Measurements from ENCODE around the gene CSDE1.
"Not testable (repeated sequence)": the region's sequence is repeated elsewhere in the genome, so short reads cannot be mapped to it uniquely, and the experiment has no call there.

Gene CSDE1

DNA sequence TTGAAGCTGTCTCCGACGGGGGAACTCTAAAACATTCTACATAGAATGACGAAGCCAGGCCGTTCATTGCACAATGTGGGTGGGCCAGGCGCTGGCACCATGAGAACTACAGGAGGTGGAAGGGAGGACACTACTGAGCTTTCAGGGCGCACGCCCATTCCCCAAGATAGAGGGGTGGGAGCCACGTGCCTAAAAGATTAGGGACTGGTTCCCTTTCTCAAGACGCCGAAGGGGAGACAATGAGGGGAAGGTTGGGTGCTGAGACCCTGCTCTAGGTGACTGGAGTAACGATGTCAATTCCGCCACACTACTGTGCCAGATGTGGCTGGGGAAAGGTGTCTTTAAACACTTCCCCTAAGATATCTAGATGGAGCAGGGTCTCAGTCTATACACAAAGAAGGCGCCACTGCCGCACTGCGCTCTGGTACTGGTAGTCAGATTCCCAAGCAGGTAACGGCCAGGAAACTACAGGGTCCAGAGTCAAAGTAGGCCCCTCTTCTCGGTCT lies 782 bp downstream of the CSDE1 start:
- peak; percentile 82 for DNase-seq (ENCODE audit: low read depth)
- peak overlapping the region; percentile 97 for H3K4me3 ChIP-seq (ENCODE audit: low read depth, low read length)
- no peak for TF ChIP-seq MYC (IDR thresholded peaks at IDR 0.05; ENCODE audit: low read depth, low read length)
- TF ChIP-seq, protein P1, sequence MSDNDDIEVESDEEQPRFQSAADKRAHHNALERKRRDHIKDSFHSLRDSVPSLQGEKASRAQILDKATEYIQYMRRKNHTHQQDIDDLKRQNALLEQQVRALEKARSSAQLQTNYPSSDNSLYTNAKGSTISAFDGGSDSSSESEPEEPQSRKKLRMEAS (IDR thresholded peaks at IDR 0.05; ENCODE audit: low read depth, low read length): peak; percentile 84

DNA sequence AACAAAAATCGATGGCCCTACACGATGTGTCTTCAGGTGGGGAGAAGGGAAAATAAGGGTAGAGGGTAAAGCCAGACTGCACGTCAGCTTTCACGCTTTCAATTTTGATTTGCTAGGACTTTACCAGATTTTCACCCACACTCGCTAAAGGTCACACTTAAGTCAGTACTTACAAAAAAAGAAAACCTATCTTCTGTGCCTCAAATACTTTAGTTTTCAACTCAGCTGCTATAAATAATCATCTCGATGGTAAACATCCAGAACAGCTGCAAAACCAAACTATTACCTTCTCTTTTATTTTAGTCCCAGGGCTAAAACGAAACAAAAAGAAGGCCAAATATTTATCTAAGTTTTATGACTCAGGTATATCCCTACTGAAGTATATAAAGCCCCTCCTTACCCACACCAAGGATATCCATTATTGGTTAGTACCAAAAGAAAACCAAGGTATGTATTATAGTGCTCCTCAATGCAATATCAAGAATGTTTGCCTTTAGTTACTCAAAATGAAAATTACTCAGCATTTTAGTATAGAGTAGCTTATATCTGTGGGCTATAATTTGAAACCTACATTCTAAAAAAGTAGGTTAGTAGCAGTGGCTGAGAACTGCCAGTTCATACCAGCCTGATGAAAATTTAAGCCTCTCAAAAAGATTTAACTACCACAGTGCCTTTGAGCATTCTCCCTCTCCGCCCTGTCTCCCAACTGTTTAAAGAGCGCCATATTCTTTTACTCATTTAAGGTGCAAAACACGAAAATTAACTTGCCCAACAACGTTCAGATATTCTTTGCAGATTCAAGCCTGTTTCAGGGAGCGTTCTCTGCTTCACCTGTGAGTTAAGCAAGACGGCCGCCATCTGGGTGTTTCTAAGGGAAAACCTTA lies 1.5 kb downstream of the CSDE1 start:
- peak overlapping the region; percentile 97 for H3K4me3 ChIP-seq (ENCODE audit: low read depth, low read length)
- DNase-seq (ENCODE audit: low read depth): peak; percentile 6
- TF ChIP-seq POLR2A (IDR thresholded peaks at IDR 0.05; ENCODE audit: extremely low read depth, insufficient read length) (no peak), MYC (IDR thresholded peaks at IDR 0.05; ENCODE audit: low read depth, low read length) (no peak)
- TF ChIP-seq, protein P2, sequence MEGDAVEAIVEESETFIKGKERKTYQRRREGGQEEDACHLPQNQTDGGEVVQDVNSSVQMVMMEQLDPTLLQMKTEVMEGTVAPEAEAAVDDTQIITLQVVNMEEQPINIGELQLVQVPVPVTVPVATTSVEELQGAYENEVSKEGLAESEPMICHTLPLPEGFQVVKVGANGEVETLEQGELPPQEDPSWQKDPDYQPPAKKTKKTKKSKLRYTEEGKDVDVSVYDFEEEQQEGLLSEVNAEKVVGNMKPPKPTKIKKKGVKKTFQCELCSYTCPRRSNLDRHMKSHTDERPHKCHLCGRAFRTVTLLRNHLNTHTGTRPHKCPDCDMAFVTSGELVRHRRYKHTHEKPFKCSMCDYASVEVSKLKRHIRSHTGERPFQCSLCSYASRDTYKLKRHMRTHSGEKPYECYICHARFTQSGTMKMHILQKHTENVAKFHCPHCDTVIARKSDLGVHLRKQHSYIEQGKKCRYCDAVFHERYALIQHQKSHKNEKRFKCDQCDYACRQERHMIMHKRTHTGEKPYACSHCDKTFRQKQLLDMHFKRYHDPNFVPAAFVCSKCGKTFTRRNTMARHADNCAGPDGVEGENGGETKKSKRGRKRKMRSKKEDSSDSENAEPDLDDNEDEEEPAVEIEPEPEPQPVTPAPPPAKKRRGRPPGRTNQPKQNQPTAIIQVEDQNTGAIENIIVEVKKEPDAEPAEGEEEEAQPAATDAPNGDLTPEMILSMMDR (IDR thresholded peaks at IDR 0.05; ENCODE audit: low read depth, low read length): no peak
- TF ChIP-seq, protein P1 (IDR thresholded peaks at IDR 0.05; ENCODE audit: low read depth, low read length): no peak

DNA sequence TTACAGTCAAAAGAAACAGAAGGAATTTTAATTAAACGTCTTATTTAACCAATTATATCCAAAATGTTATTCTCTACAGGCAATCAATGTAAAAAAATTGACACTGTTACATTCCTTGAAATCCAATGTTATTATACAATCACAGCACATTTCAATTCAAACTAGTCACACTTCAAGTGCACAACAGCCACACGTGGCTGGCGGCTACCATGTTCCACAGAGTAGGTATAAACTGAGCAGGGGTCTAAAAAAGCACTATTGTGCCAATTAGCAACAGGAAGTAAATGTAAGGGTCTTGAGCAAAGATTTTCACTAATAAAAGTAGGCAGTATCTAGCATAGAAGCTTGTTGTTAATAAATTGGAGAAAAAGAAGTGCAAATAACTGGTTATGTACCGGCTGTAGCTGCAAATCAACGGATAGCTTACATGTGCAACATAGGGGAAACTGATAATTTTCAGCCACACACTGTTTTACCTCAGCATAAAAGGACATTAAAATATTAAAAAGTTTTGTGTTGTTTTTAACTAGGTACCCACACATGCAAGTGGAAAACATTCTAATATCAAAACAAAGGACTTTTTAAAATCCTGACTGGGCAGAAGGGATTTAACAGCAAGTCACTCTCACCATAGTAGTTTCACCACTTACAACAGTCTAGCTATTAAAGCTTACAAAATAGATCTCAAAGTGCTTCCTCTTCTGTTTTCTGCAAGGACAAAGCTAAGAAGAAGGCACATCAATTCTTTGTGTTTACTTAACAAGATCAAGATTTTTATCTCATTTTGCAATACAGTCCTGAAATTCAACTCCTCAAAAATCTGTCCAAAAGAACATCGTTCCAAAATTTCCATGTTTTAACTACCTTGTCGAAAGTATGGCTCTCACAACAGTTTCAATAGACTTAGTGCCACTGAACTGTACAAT lies 2.5 kb downstream of the CSDE1 start:
- TF ChIP-seq, protein P1 (IDR thresholded peaks at IDR 0.05; ENCODE audit: low read depth, low read length): no peak
- TF ChIP-seq, protein P2 (IDR thresholded peaks at IDR 0.05; ENCODE audit: low read depth, low read length): no peak
- TF ChIP-seq MYC (IDR thresholded peaks at IDR 0.05; ENCODE audit: low read depth, low read length): no peak
- TF ChIP-seq POLR2A (IDR thresholded peaks at IDR 0.05; ENCODE audit: extremely low read depth, insufficient read length): no peak
- peak overlapping the region; percentile 97 for H3K4me3 ChIP-seq (ENCODE audit: low read depth, low read length)
- DNase-seq (ENCODE audit: low read depth): peak; percentile 57

DNA sequence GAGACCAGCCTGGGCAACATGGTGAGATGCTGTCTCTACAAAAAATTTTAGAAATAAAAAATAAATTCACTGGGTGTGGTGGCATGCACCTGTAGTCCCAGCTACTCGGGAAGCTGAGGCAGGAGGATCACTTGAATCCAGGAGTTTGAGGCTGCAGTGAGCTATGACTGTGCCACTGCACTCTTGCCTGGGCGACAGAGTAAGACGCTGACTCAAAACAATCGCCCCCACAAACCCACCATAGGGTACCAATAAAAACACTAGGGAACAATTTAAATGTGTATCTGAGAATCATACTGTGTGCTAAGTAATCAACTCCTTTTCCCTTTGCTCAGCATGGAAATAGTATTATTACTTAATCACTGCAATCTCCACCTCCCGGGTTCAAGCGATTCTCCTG lies 4.1 kb downstream of the CSDE1 start:
- H3K4me3 ChIP-seq (ENCODE audit: low read depth, low read length): peak overlapping the region; percentile 3
- not testable (repeated sequence) for DNase-seq (ENCODE audit: low read depth)

DNA sequence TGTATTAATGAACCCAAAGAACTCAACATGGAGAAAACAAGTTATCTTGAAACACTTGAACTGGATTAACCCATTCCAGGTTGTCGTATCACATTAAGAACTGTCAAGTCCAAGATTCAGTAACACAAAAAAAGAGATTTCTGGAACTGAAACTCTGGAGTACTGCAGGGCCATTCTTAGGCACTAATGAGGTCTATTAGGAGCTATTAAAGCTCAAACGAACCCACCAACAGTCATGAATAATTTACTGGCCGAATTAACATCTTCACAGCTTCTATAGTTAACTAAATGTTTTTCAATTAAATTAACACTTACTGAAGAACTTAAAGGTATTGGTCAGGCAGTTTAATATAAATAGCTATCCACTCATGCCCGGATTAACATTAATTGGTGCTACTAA lies 4.6 kb downstream of the CSDE1 start:
- DNase-seq (ENCODE audit: low read depth): no peak
- no peak overlapping the region for H3K4me3 ChIP-seq (ENCODE audit: low read depth, low read length)
- TF ChIP-seq POLR2A (IDR thresholded peaks at IDR 0.05; ENCODE audit: extremely low read depth, insufficient read length): no peak

DNA sequence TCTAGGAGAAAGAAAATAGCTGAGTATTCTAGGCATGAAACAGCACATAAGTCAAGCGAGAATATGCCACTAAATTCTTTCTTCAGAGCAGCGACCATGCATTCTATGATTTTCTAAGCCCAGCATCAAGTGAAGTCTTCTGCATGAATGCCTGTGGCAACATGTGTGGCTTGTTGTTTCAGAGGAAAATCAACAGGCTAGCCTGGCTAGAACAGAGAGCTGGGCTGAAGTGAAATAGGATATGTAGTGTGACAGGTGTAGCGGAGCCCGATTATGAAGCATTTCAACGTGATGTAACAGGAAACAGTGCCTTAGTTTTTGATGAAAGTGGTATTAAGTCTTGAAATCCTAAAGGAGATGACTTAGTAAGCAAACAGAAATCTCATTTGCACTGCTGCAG lies 7.0 kb downstream of the CSDE1 start:
- no peak for DNase-seq (ENCODE audit: low read depth)
- TF ChIP-seq, protein P1 (IDR thresholded peaks at IDR 0.05; ENCODE audit: low read depth, low read length): no peak
- TF ChIP-seq POLR2A (IDR thresholded peaks at IDR 0.05; ENCODE audit: extremely low read depth, insufficient read length) (no peak), MYC (IDR thresholded peaks at IDR 0.05; ENCODE audit: low read depth, low read length) (no peak)
- TF ChIP-seq, protein P2 (IDR thresholded peaks at IDR 0.05; ENCODE audit: low read depth, low read length): no peak
- H3K4me3 ChIP-seq (ENCODE audit: low read depth, low read length): no peak overlapping the region

DNA sequence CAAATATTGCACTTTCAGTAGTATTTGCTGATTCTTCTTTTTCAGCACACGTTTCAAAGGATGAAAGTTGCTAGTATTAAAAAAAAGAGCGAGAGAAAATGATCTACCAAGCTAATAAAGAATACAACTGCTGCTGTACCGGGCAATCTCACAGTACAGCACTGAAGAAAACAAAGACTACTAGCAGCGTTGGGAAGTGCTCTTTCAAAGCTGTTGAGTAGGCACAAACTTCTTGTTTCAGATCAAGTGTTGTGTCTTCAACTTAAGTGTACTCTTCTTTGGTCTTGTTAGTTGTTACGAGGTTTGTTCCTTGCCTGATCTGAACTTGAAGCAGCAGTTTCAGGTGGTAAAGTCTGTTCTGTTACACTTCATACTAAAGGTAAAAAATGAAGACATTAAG lies 7.9 kb downstream of the CSDE1 start:
- no peak overlapping the region for H3K4me3 ChIP-seq (ENCODE audit: low read depth, low read length)
- DNase-seq (ENCODE audit: low read depth): no peak
- TF ChIP-seq POLR2A (IDR thresholded peaks at IDR 0.05; ENCODE audit: extremely low read depth, insufficient read length): no peak
- TF ChIP-seq, protein P1 (IDR thresholded peaks at IDR 0.05; ENCODE audit: low read depth, low read length): no peak
- TF ChIP-seq, protein P2 (IDR thresholded peaks at IDR 0.05; ENCODE audit: low read depth, low read length): no peak
- no peak for TF ChIP-seq MYC (IDR thresholded peaks at IDR 0.05; ENCODE audit: low read depth, low read length)

Data from NB4 (cell line).